HG02588 (cell line): ENCODE data around the gene SLC6A9.
A peak's percentile ranks its signal among the peaks of the same experiment; 100 is the strongest.

Experiments
- ATAC-seq: cut with Tn5 transposase; IDR thresholded peaks from one replicate; pipeline ENCODE4 v1.9.1; 2021; ENCODE audit warnings: mild to moderate bottlenecking, moderate library complexity; ENCODE audit not compliant: unreplicated experiment

Gene SLC6A9

DNA sequence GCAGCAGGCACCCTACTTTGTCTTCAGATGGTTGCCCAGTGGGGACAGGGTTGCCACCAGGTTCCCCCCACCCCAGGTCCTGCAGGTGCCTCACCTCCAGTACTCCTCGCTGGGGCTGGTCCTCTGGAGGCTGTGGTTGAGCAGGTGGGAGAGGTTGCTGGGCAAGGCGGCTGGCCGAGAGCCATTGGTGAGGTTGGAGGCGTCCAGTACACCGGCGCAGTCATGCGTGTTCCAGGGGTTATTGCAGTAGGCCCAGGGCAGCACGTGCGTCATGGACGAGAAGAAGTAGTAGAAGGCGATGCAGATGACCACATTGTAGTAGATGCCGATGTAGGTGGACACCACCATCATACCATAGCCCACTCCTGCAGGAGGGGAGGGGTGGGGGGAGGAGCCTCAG, 23.0 kb downstream of the SLC6A9 start:
- no peak for ATAC-seq

- no peak for ATAC-seq
Measured at GRCh38 chr1:44002606-44003157, 28.6 kb downstream of the SLC6A9 start.

DNA sequence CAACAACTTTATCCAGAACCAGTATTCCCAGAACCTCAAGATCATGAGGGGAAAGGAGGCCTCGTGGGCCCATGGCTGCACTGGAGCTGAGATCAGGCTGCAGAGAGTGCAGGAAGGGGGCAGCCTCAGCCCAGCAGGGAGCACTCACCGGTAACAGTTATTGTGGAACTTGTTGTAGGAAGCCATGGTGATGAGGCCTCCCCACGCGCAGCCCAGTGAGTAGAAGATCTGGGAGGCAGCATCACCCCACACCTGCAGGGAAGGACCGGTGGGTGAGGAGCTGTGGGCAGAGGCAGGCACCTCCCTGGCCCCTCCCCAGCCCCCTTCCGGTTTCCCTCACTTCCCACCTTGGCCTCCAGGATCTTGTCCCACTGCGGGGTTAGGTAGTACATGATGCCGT, 29.1 kb downstream of the SLC6A9 start:
- ATAC-seq: no peak

- no peak for ATAC-seq
Measured at GRCh38 chr1:44000122-44000665, 31.1 kb downstream of the SLC6A9 start.

- no peak for ATAC-seq
Measured at GRCh38 chr1:43999455-43999854, 31.8 kb downstream of the SLC6A9 start.

DNA sequence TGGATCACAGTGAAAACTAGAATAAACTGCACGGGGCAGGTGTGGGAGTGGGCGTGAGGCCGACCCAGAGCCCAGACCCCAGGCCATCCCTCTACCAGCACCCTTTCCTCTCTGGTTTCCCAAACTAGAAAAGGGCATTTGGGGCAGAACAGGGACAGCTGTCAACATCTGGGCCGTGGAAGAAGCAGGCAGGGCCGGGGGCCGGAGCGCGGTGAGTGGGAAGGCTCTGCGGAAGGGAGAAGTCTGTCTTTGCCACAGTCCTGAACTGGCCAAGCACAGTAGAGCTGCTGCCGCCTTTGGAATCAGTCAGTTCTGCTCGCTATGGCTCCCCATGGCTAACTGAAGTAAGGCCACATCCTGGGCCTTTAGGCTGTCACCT, 33.3 kb downstream of the SLC6A9 start:
- no peak for ATAC-seq

GRCh38 chr1:43997295-43997999, 33.8 kb downstream of the SLC6A9 start:
- ATAC-seq: no peak

GRCh38 chr1:43996733-43997115, 34.5 kb downstream of the SLC6A9 start:
- no peak for ATAC-seq

DNA sequence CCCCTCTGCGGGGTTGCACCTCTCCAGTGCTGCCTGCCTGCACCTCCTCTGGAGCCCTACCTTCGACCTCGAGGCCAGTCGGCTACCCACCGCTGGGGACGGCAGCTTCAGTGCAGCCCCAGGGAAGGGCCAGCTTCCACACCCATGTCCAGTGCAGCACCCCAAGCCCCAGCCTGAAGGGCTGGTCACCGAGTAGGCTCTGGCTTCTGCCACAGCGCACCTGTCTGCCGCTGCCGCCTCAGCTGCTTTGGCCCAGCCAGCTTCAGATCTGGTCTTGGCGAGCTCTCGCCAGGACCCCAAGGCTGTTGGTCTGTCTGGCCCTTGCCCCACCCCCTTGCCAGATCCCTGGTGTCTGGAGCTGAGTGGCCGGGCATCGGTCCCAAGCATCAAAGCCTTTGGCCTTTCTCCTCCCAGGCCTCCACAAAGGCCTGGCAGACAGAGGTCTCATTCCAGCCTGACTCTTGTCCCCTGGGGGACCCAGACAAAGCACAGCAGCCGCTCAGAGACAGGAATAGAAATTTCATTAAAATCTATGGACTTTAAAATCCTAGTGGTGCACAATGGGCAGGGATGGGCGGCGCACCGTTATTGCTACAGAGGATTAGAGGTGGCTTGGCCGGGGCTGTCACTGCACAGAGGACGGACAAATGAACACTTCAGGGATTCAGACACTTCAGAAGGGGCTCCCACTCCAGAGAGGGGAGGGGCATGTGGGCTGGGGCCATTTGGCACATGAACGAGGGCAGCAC, 35.1 kb downstream of the SLC6A9 start:
- no peak for ATAC-seq

GRCh38 chr1:43994794-43995790, 36.2 kb downstream of the SLC6A9 start:
- ATAC-seq: no peak

DNA sequence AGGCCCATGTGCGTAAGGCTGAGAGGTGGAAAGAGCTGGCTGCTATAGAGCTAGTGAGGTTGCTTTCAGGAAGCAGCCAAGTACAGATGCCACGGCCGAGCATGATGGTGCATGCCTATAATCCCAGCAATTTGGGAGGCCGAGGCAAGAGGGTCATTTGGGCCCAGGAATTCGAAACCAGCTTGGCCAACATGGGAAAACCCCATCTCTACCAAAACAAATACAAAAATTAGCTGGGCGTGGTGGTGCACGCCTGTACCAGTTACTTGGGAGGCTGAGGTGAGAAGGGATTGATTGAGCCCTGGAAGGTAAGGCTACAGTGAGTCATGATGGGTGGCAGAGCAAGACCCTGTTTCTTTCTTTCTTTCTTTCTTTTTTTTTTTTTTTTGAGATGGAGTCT, 37.2 kb downstream of the SLC6A9 start:
- no peak for ATAC-seq

DNA sequence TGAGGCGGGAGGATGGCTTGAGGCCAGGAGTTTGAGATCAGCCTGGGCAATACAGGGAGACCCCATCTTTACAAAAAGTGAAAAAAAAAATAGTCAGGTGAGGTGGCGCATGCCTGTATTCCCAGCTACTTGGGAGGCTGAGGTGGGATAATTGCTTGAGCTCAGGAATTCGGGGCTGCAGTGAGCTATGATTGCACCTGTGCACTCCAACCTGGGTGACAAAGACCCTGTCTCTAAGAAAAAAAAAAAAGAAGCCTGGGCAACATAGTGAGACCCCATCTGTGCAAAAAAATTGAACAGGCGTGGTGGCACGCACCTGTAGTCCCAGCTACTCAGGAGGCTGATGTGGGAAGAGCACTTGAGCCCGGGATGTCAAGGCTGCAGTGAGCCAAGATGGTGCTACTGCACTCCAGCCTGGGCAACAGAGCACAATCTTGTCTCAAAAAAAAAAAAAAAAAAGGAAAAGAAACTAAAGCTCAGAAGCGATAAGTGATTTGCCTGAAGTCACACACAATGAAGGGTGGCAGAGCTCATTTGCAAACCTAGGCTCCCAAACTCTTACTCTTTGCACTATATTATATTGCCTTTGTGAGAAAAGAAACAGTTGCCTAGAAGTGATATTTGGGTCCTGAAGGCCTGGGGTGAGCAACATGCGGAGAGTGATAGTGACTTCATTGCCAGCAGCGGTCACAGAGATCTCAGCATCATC, 37.9 kb downstream of the SLC6A9 start:
- no peak for ATAC-seq

DNA sequence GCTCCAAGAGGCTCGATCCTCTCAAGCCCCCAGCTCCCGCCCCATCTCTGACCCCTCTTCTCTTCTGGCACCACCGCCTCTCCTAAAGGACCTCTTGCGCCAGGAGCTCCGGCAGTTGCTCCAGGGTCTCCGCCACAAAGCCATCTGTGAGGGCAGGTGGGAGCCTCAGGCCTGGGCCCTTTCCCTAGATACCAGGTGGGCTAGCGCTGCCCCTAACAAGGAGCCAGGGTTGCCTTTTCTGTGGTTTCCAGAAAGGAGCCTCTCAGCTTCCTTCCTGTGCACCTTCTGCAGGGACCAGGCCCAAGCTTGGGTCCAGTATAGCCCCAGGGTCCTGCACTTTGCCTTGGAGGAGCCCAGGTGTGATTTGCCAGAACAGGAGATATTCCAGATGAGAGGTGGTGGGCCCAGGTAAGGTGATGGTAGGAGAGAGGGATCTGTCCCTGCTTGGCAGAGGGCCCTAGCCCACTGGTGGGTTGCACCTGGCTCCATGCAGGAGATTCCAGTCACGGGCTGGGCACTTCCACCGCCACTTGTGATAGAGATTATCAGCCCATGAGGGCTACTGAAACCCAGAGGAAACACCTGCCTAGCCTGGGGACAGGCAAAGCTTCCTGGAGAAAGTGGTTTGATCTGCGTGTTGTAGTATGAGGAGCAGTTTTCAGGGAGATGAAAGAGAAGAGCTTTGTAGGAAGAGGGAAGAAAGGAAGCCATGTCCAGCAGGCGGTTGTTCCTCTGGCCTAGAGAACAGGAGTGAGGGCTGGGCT, 38.8 kb downstream of the SLC6A9 start:
- no peak for ATAC-seq

DNA sequence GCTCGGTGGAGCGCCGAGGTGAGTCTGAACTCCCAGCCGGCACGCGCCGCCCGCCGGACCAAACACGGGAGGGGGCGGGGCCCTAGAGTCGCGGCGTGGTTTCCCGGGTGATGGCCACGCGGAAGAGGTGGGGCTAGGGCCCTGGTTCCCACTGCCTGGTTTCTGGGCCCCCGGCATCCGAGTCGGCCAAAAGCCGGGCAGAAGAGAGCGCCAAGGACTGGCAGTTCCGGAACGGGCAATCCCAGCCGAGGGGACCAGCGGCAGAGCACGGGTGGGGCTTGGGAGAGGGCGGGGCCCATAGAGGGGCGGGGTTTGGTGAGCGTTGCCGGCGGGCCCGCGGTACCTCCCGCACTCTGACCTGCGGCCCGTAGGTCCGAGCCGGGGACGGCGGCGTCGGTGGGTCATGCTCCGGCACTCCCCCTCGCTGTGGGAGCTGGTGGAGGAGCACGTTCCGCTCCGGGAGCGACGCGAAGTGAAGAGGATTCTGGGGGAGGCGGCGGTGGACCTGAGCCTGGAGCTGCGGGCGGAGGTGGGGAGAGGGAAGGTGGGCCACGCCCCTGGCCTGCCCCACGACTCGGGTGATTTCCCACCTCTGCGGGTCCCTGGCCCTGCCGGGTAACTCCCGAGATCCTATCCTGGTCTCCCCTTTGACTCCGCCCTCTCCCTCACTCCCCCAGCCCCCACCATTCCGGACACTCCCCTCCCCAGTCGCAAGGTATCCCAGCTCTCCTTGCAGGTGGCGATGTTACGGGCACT, 39.6 kb downstream of the SLC6A9 start, which contains the start of gene CCDC24:
Gene CCDC24 (plus strand): TSS at position 124 of the 756 bp plus-strand sequence. CDS start 280 bp downstream, at position 404.
- ATAC-seq: peak; percentile 75

DNA sequence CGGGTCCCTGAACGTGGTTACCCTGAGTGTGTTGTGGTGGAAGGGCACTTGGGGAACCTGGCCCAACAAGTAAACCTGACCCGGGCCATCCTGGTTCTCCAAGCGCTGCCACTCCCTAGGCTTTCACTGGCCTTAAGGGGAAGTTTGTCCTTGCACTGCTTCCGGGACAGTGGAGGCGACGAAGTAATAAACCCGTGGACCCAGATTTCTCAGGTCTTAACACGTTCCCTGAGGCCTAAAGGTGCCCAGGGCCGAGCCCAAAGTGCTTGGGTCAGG, 40.1 kb downstream of the SLC6A9 start:
- no peak for ATAC-seq

GRCh38 chr1:43990271-43991199, 40.7 kb downstream of the SLC6A9 start:
- no peak for ATAC-seq

DNA sequence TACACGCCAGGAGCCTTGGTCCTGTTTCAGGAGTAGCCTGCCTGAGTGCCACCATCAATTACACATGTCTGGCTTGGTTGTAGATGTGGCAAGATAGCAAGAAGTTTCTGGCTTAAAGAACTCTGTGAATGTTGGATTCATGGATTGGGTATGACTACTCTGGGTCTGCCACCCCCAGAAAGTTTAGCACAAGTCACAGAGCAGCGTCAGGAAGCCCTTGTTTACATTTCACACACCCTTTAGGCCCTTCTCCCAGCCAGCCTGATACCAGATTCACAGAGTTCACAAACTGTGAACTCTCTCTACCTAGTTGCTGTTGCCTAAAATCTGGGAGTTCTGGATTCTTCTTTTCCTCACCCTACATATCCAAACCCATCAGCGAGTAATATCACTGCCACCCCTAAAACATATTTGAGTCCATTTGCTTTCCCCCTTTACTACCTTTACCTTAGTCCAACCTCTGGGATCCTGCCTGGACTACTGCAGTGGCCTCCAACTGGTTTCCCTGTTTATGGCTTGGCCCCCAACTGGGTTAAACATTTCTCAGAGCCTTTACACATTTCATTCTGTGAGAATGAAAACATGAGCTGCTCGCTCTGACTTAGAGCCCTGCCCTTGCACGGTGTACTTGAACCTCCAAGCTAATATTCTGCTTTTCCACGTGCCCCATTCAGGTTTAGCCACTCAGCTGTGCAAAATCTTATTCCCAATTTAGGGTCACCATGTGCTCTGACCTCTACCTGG, 43.9 kb downstream of the SLC6A9 start:
- no peak for ATAC-seq
